ENCODE measurements around the gene PLVAP. TPM values are rescaled to one million over a fixed set of nuclear protein-coding genes. Genes with fewer than 3 reads are reported as not detected.
A peak's percentile ranks its signal among the peaks of the same experiment; 100 is the strongest.

The PLVAP gene
- total RNA-seq, 2 experiments from 2014 or later = not detected

GRCh38 chr19:17347361-17347760 lies 29.8 kb downstream of the PLVAP start:
- POLR2A ChIA-PET = no interaction called here

GRCh38 chr19:17346109-17346671 lies 31.0 kb downstream of the PLVAP start:
- Histone ChIP-seq H3K9me3 (ENCODE audit: control insufficient read depth in 1 of 2, insufficient read depth in 1 of 2, low read length in 2 of 2) (no peaks in the 10 kb centered on the region), H3K4me1 (ENCODE audit: insufficient read depth, low read length) (peaks cover 10% of the 10 kb centered on the region), H3K27me3 (ENCODE audit: control insufficient read depth in 1 of 2, insufficient read depth in 2 of 2, low read length in 2 of 2) (peaks cover 2 to 18% of the 10 kb centered on the region in 2 experiments), H3K4me3 (ENCODE audit: low read length) (no peak overlapping the region), H3K27ac (ENCODE audit: low read depth in 1 of 2, low read length in 2 of 2) (no peak overlapping the region), H3K36me3 (ENCODE audit: insufficient read depth, low read length) (peaks cover 5% of the 10 kb centered on the region)
- DNase-seq = peak; percentile 52 to 87 (median 72)
- peaks cover 37% of the 10 kb centered on the region for H3K27me3 Mint-ChIP-seq
- peak; percentile 97 for TF ChIP-seq CTCF (IDR thresholded peaks at IDR 0.05)
- no peak overlapping the region for H3K27ac Mint-ChIP-seq
- H3K36me3 Mint-ChIP-seq (ENCODE audit: low read depth) = peaks cover 5% of the 10 kb centered on the region
- intact Hi-C loops (cut with DNase I, micrococcal nuclease) = loop anchor here (1.0 kb wide), 4 partner anchors 40 to 120 kb away; no protein-coding TSS in a partner anchor
- ChIA-PET POLR2A (no interaction called here), CTCF (no interaction called here)
- ATAC-seq (ENCODE audit: poor library complexity) = peak; percentile 98
- H3K9me3 Mint-ChIP-seq = no peaks in the 10 kb centered on the region
- H3K4me3 Mint-ChIP-seq = peak overlapping the region; percentile 34
- H3K4me1 Mint-ChIP-seq (ENCODE audit: low read depth) = peaks cover 5% of the 10 kb centered on the region

More at GRCh38 chr19:17347361-17347760, 29.8 kb downstream of the PLVAP start:
- CTCF ChIA-PET = interaction anchor here (0.6 kb wide), 1 partner anchor 840 kb away, joined by 3 read pairs; no protein-coding TSS in a partner anchor
- ATAC-seq (ENCODE audit: poor library complexity) = no peak
- Mint-ChIP-seq H3K4me1 (ENCODE audit: low read depth) (peaks cover 5% of the 10 kb centered on the region), H3K27ac (no peak overlapping the region), H3K27me3 (peaks cover 45% of the 10 kb centered on the region), H3K36me3 (ENCODE audit: low read depth) (no peaks in the 10 kb centered on the region), H3K9me3 (no peaks in the 10 kb centered on the region), H3K4me3 (no peak overlapping the region)
- peaks cover 2 to 18% of the 10 kb centered on the region in 2 experiments for H3K27me3 ChIP-seq (ENCODE audit: control insufficient read depth in 1 of 2, insufficient read depth in 2 of 2, low read length in 2 of 2)
- no peak for TF ChIP-seq CTCF (IDR thresholded peaks at IDR 0.05)
- H3K4me3 ChIP-seq (ENCODE audit: low read length) = no peak overlapping the region
- no peaks in the 10 kb centered on the region for H3K36me3 ChIP-seq (ENCODE audit: insufficient read depth, low read length)
- H3K27ac ChIP-seq (ENCODE audit: low read depth in 1 of 2, low read length in 2 of 2) = no peak overlapping the region
- H3K4me1 ChIP-seq (ENCODE audit: insufficient read depth, low read length) = peaks cover 14% of the 10 kb centered on the region
- H3K9me3 ChIP-seq (ENCODE audit: control insufficient read depth in 1 of 2, insufficient read depth in 1 of 2, low read length in 2 of 2) = no peaks in the 10 kb centered on the region
- intact Hi-C loops (cut with DNase I, micrococcal nuclease) = no loop called here
- DNase-seq = no peak

- no peaks in the 10 kb centered on the region for H3K9me3 ChIP-seq (ENCODE audit: control insufficient read depth in 1 of 2, insufficient read depth in 1 of 2, low read length in 2 of 2)
- ATAC-seq (ENCODE audit: poor library complexity) = no peak
- Mint-ChIP-seq H3K27ac (no peak overlapping the region), H3K36me3 (ENCODE audit: low read depth) (peaks cover 11% of the 10 kb centered on the region), H3K4me1 (ENCODE audit: low read depth) (peaks cover 12% of the 10 kb centered on the region), H3K4me3 (no peak overlapping the region), H3K9me3 (no peaks in the 10 kb centered on the region), H3K27me3 (no peaks in the 10 kb centered on the region)
- H3K36me3 ChIP-seq (ENCODE audit: insufficient read depth, low read length) = peaks cover 7% of the 10 kb centered on the region
- intact Hi-C loops (cut with DNase I, micrococcal nuclease) = no loop called here
- no peaks in the 10 kb centered on the region for H3K27me3 ChIP-seq (ENCODE audit: control insufficient read depth in 1 of 2, insufficient read depth in 2 of 2, low read length in 2 of 2)
- no peak overlapping the region for H3K4me3 ChIP-seq (ENCODE audit: low read length)
- ChIA-PET POLR2A (no interaction called here), CTCF (interaction anchor here (0.7 kb wide), 1 partner anchor 49 kb away, joined by 3 read pairs; no protein-coding TSS in a partner anchor)
- H3K27ac ChIP-seq (ENCODE audit: low read depth in 1 of 2, low read length in 2 of 2) = no peak overlapping the region
- TF ChIP-seq CTCF (IDR thresholded peaks at IDR 0.05) = no peak
- H3K4me1 ChIP-seq (ENCODE audit: insufficient read depth, low read length) = peaks cover 23% of the 10 kb centered on the region
- DNase-seq = no peak
Measured at GRCh38 chr19:17341845-17342244, 35.3 kb downstream of the PLVAP start.
